Type B pancreatic cell (in vitro differentiated cells): ENCODE data around the gene EPHB4. TPM values are rescaled to one million over a fixed set of nuclear protein-coding genes. Genes with fewer than 3 reads are reported as not detected.
"Not testable (repeated sequence)": the region's sequence is repeated elsewhere in the genome, so short reads cannot be mapped to it uniquely, and the experiment has no call there.

Experiments used
- DNase-seq: peaks from one replicate; pipeline ENCODE4 v3.0.0; 2021; ENCODE audit warnings: mixed read lengths; ENCODE audit not compliant: unreplicated experiment; ENCODE audit errors: extremely low spot score
- H3K27ac Mint-ChIP-seq: 2 replicates; pipeline ENCODE4 v1.8.0; 2021; ENCODE audit warnings: mild to moderate bottlenecking, mixed read lengths
- H3K27me3 Mint-ChIP-seq: 2 replicates; pipeline ENCODE4 v1.8.0; 2021; ENCODE audit warnings: mixed read lengths
- H3K36me3 Mint-ChIP-seq: 2 replicates; pipeline ENCODE4 v1.8.0; 2021; ENCODE audit warnings: mixed read lengths
- H3K4me1 Mint-ChIP-seq: one replicate; pipeline ENCODE4 v1.8.0; 2021; ENCODE audit warnings: mixed read lengths; ENCODE audit not compliant: unreplicated experiment
- H3K4me3 Mint-ChIP-seq: 2 replicates; pipeline ENCODE4 v1.8.0; 2021; ENCODE audit warnings: mild to moderate bottlenecking, mixed read lengths
- H3K9me3 Mint-ChIP-seq: 2 replicates; pipeline ENCODE4 v1.8.0; 2021; ENCODE audit warnings: mixed read lengths
- total RNA-seq: library from RNA; stranded (reverse); gene quantifications from 2 replicates; pipeline ENCODE4 v1.2.1, GENCODE V29; 2021; ENCODE audit warnings: low replicate concordance
- TF ChIP-seq, protein P1 (sequence below): fragments of 200-600 bp; sonication (generic); conservative IDR thresholded peaks from 2 replicates; pipeline ENCODE4 v1.5.0; 2021; ENCODE audit warnings: antibody characterized with exemption, mild to moderate bottlenecking

EPHB4 gene
- total RNA-seq, 1 donor from 2014 or later: 78.4 TPM

DNA sequence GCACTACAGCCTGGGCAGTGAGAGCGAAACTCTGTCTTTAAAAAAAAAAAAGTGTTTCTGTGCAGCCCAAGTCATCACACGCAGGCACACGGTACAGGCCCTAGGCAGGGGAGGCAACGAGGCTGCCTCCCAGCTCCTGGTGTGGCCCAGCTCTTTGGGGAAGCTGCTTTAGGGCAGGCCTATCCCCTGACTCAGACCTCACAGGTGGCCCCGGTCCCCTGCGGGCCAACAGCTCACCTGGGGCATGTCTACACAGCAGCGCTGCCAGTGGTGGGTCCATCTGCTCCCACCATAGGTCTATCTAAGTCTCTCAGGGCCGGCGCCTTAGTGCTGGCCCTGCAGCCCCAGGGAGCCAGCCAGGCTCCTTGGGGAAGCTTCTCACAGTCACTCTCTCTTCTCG lies 62.5 kb downstream of the EPHB4 start:
- H3K27me3 Mint-ChIP-seq: no peaks in the 10 kb centered on the region

DNA sequence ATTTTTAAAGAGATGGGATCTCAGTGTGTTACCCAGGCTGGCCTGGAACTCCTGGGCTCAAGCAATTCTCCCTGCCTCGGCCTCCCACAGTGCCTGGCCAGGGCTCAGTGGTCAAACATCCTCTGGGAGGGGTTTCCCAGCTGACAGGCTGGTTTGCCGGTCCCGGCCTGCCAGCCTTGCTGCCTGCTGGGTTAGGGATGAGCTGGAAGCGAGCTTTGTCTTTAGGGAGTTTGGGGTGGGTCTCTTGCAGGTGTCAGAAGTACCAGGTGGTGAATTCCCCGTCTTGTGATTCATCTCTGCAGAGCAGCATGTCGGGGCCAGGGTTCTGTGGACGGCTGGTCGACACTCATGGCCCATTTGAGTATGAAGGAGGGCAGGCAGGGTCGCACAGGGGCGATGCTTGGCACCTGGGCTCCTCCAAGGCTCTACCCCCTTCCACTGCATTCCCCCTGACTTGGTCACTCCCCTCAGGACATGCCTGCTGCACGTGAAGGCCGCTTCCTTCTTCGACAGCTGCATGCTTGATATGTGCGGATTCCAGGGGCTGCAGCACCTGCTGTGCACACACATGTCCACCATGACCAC lies 63.7 kb downstream of the EPHB4 start:
- DNase-seq: no peak
- peaks cover 4% of the 10 kb centered on the region for H3K27me3 Mint-ChIP-seq
- no peak overlapping the region for H3K4me3 Mint-ChIP-seq
- H3K36me3 Mint-ChIP-seq: no peaks in the 10 kb centered on the region
- H3K9me3 Mint-ChIP-seq: no peaks in the 10 kb centered on the region
- no peaks in the 10 kb centered on the region for H3K4me1 Mint-ChIP-seq
- no peak overlapping the region for H3K27ac Mint-ChIP-seq
- TF ChIP-seq, protein P1, sequence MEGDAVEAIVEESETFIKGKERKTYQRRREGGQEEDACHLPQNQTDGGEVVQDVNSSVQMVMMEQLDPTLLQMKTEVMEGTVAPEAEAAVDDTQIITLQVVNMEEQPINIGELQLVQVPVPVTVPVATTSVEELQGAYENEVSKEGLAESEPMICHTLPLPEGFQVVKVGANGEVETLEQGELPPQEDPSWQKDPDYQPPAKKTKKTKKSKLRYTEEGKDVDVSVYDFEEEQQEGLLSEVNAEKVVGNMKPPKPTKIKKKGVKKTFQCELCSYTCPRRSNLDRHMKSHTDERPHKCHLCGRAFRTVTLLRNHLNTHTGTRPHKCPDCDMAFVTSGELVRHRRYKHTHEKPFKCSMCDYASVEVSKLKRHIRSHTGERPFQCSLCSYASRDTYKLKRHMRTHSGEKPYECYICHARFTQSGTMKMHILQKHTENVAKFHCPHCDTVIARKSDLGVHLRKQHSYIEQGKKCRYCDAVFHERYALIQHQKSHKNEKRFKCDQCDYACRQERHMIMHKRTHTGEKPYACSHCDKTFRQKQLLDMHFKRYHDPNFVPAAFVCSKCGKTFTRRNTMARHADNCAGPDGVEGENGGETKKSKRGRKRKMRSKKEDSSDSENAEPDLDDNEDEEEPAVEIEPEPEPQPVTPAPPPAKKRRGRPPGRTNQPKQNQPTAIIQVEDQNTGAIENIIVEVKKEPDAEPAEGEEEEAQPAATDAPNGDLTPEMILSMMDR: no peak

More for the DNA sequence above, 62.5 kb downstream of the EPHB4 start:
- TF ChIP-seq, protein P1: no peak
- H3K9me3 Mint-ChIP-seq: no peaks in the 10 kb centered on the region
- H3K27ac Mint-ChIP-seq: no peak overlapping the region
- no peaks in the 10 kb centered on the region for H3K4me1 Mint-ChIP-seq
- no peaks in the 10 kb centered on the region for H3K36me3 Mint-ChIP-seq
- no peak for DNase-seq
- H3K4me3 Mint-ChIP-seq: no peak overlapping the region

DNA sequence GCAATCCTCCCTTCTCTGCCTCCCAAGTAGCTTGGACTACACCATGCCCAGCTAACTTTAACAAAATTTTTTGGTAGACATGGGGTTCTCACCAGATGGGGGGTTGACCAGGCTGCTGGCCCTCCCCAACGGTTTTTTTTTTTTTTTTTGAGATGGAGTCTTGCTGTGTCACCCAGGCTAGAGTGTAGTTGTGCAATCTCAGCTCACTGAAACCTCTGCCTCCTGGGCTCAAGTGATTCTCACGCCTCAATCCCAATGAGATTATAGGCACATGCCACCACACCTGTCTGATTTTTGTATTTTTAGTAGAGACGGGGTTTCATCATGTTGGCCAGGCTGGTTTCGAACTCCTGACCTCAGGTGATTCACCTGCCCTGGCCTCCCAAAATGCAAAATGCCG lies 64.5 kb downstream of the EPHB4 start:
- not testable (repeated sequence) for H3K36me3 Mint-ChIP-seq, H3K27ac Mint-ChIP-seq, H3K9me3 Mint-ChIP-seq, H3K27me3 Mint-ChIP-seq, DNase-seq, H3K4me1 Mint-ChIP-seq, H3K4me3 Mint-ChIP-seq

DNA sequence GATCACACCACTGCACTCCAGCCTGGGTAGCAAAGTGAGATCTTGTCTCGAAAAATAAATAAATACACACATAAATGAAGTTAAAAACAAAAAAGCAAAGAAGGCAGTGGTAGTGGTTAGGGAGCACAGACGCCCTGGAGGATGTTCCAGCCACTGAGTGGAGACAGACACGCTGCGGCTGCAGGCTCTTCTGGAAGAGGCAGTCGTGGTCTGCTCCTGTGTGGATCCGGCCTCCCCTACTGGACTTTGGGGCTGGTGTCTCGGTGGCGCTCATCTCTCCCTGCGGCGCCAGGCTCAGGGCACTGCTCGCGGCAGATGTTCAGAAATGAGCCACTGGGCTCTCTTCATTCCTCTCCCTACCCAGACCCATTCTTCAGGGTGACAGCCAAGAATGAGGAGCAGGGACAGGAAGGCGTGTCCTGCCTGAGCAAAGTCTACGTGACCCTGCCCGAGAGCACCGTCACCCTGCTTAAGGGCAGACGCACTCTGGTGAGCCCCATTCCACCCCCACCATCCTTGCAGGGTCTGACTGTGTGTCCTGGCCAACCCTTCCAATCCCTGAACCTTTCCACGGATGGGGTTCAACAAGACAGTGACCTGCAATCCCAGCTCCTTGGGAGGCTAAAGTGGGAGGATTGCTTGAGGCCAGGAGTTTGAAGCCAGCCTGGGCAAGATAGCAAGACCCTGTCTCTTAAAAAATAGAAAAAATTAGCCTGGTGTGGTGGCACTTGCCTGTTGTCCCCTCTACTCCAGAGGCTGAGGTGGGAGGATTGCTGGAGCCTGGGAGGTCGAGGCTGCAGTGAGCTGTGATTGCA lies 67.8 kb downstream of the EPHB4 start:
- no peak overlapping the region for H3K4me3 Mint-ChIP-seq
- peaks cover 4% of the 10 kb centered on the region for H3K27me3 Mint-ChIP-seq
- no peaks in the 10 kb centered on the region for H3K4me1 Mint-ChIP-seq
- no peak for DNase-seq
- H3K36me3 Mint-ChIP-seq: no peaks in the 10 kb centered on the region
- no peak overlapping the region for H3K27ac Mint-ChIP-seq
- TF ChIP-seq, protein P1: no peak
- H3K9me3 Mint-ChIP-seq: no peaks in the 10 kb centered on the region

DNA sequence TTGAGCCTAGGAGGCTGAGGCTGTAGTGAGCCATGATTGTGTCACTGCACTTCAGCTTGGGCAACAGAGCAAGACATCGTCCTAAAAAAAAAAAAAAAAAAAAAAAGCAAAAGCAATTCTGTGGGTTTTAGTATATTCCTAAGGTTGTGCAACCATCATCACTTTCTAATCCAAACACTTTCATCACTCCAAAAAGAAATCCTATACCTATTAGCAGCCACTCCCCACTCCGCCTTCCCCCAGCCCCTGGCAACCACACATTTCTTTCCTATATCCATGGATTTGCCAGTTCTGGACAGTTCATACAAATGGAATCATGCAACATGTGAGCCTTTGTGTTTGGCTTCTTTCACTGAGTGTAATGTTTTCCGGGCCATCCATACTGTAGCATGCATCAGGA lies 73.6 kb downstream of the EPHB4 start:
- H3K9me3 Mint-ChIP-seq: no peaks in the 10 kb centered on the region
- peaks cover 31% of the 10 kb centered on the region for H3K27me3 Mint-ChIP-seq
- TF ChIP-seq, protein P1: no peak
- no peak for DNase-seq
- no peaks in the 10 kb centered on the region for H3K4me1 Mint-ChIP-seq
- no peaks in the 10 kb centered on the region for H3K36me3 Mint-ChIP-seq
- H3K27ac Mint-ChIP-seq: no peak overlapping the region
- H3K4me3 Mint-ChIP-seq: no peak overlapping the region

DNA sequence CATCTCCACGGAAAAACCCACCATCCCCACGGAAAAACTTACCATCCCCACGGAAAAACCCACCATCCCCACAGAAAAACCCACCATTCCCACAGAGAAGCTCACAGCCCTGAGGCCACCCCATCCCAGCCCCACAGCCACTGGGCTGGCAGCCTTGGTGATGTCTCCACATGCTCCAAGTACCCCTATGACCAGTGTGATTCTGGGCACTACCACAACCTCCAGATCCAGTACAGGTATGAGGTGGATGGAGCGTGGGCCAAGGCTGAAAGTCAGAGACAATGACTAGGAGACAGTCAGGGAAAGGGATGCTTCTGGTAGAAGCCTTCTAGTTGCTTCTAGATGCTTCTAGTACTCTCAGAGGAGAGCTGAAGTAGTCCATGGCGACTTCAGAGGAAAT lies 74.3 kb downstream of the EPHB4 start:
- H3K4me3 Mint-ChIP-seq: no peak overlapping the region
- DNase-seq: no peak
- peaks cover 34% of the 10 kb centered on the region for H3K27me3 Mint-ChIP-seq
- H3K9me3 Mint-ChIP-seq: no peaks in the 10 kb centered on the region
- no peak overlapping the region for H3K27ac Mint-ChIP-seq
- H3K36me3 Mint-ChIP-seq: no peaks in the 10 kb centered on the region
- TF ChIP-seq, protein P1: no peak
- H3K4me1 Mint-ChIP-seq: no peaks in the 10 kb centered on the region
